Sigmoid colon (tissue), 7 donors: ENCODE results near the gene GDF10. TPM values are rescaled to one million over a fixed set of nuclear protein-coding genes. Genes with fewer than 3 reads are reported as not detected.

ENCODE experiments used
- DNase-seq: peaks from one replicate; pipeline ENCODE4 v3.0.0-alpha.2; 2019
- H3K27ac ChIP-seq, 4 donors: fragments of 200-600 bp; sonication (generic); one replicate each; pipeline ENCODE4 v1.5.1; 2016 to 2019; ENCODE audit warnings: mild to moderate bottlenecking in 1 of 4
- H3K27me3 ChIP-seq, 3 donors: fragments of 200-600 bp; sonication (generic); one replicate each; pipeline ENCODE4 v1.5.1; 2019; ENCODE audit warnings: mild to moderate bottlenecking in 1 of 3
- H3K36me3 ChIP-seq, 4 donors: fragments of 200-600 bp; sonication (generic); one replicate each; pipeline ENCODE4 v1.5.1; 2016 to 2019
- H3K4me1 ChIP-seq, 4 donors: fragments of 200-600 bp; sonication (generic); one replicate each; pipeline ENCODE4 v1.5.1; 2017 to 2019
- H3K4me3 ChIP-seq, 4 donors: fragments of 200-600 bp; sonication (generic); one replicate each; pipeline ENCODE4 v1.5.1; 2017 to 2019; ENCODE audit warnings: mild to moderate bottlenecking in 2 of 4, moderate library complexity in 1 of 4
- H3K9me3 ChIP-seq, 4 donors: fragments of 200-600 bp in 3 of 4; sonication (generic) in 3 of 4; one replicate each; pipeline versions ENCODE4 v1.5.1 to v1.6.1; 2013 to 2019
- EP300 ChIP-seq, 4 donors: sonication (generic); formaldehyde crosslinking; IDR thresholded peaks; one replicate each; pipeline ENCODE4 v1.6.1; 2017; ENCODE audit warnings: antibody characterized with exemption in 4 of 4
- POLR2A ChIP-seq, 2 donors: fragments of 450-650 bp; IDR thresholded peaks; one replicate each; pipeline ENCODE4 v1.6.1; 2016; ENCODE audit warnings: antibody characterized with exemption in 2 of 2, mild to moderate bottlenecking in 2 of 2, moderate library complexity in 2 of 2
- POLR2AphosphoS5 ChIP-seq, 4 donors: sonication (generic); formaldehyde crosslinking; IDR thresholded peaks; one replicate each; pipeline ENCODE4 v1.6.1; 2017; ENCODE audit warnings: antibody characterized with exemption in 4 of 4
- WGBS, 2 donors: extraction: QIAGEN DNeasy Blood & Tissue Kit; methylation state at CpG; one replicate each; pipeline ENCODE4 v1.1.7; 2013; 5-methylcytosine and 5-hydroxymethylcytosine counted together
- intact Hi-C: fragments of 100-400 bp; cut with DNase I; formaldehyde crosslinking; loops from one replicate; pipeline ENCODE4 v1.15.1; 2023
- polyA plus RNA-seq, 3 donors: library from polyadenylated mRNA; stranded (reverse); fragments of 200-250 nt; gene quantifications; one replicate each; pipeline ENCODE4 v1.2.3, GENCODE V29; 2013
- total RNA-seq, 4 donors: library from RNA; depleted of rRNA; stranded (reverse); fragments of >200 nt; gene quantifications; one replicate each; pipeline ENCODE4 v1.1.0, GENCODE V29; 2016
- TF ChIP-seq, protein P1 (sequence below), 4 experiments: fragments of 450-650 bp in 3 of 4; fragments of 200-600 bp in 1 of 4; IDR thresholded peaks; one replicate each; pipeline ENCODE4 v1.5.1; 2016 to 2019; ENCODE audit warnings: antibody characterized with exemption in 4 of 4, mild to moderate bottlenecking in 3 of 4, moderate library complexity in 2 of 4
- donor health status: healthy with polysubstance abuse.
- donor health status: Bipolar disorder and iron deficiency.
- donor health status: healthy.

GDF10 gene
- total and polyA plus RNA-seq, 7 donors: 0.67 to 11.9 (median 4.4) TPM; not detected in 2

DNA sequence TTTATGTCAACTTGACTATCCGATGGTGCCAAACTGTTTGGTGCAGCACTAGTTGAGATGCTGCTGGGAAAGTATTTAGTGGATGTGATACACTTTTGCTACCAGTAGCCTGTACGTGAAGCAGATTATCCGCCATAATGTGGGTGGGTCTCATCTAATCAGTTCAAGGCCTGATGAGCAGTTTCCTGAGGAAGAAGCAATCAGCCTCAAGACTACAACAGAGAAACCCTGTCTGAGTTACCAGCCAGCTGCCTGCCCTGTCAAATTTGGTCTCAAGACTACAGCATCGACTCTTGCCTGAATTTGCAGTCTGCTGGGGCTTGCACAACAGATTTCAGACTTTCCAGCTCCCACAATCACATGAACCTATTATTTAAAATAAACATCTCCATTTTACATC, 37.3 kb downstream of the GDF10 start:
- Histone ChIP-seq H3K4me1 (peaks cover 0 to 6% (median 2%) of the 10 kb centered on the region in 4 donors), H3K27ac (no peak overlapping the region), H3K36me3 (no peaks in the 10 kb centered on the region), H3K4me3 (no peak overlapping the region), H3K27me3 (peaks cover 0 to 7% (median 0%) of the 10 kb centered on the region in 3 donors), H3K9me3 (no peaks in the 10 kb centered on the region)
- no peak for DNase-seq
- intact Hi-C loops: no loop called here
- 80 to 89% methylated on average over 4 of the region's 4 CpGs for WGBS, 2 donors
- TF ChIP-seq, protein P1, sequence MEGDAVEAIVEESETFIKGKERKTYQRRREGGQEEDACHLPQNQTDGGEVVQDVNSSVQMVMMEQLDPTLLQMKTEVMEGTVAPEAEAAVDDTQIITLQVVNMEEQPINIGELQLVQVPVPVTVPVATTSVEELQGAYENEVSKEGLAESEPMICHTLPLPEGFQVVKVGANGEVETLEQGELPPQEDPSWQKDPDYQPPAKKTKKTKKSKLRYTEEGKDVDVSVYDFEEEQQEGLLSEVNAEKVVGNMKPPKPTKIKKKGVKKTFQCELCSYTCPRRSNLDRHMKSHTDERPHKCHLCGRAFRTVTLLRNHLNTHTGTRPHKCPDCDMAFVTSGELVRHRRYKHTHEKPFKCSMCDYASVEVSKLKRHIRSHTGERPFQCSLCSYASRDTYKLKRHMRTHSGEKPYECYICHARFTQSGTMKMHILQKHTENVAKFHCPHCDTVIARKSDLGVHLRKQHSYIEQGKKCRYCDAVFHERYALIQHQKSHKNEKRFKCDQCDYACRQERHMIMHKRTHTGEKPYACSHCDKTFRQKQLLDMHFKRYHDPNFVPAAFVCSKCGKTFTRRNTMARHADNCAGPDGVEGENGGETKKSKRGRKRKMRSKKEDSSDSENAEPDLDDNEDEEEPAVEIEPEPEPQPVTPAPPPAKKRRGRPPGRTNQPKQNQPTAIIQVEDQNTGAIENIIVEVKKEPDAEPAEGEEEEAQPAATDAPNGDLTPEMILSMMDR (IDR thresholded peaks at IDR 0.05): no peak
- no peak for TF ChIP-seq POLR2A (IDR thresholded peaks at IDR 0.05)
- TF ChIP-seq EP300 (IDR thresholded peaks at IDR 0.05): no peak
- TF ChIP-seq POLR2AphosphoS5 (IDR thresholded peaks at IDR 0.05): no peak

DNA sequence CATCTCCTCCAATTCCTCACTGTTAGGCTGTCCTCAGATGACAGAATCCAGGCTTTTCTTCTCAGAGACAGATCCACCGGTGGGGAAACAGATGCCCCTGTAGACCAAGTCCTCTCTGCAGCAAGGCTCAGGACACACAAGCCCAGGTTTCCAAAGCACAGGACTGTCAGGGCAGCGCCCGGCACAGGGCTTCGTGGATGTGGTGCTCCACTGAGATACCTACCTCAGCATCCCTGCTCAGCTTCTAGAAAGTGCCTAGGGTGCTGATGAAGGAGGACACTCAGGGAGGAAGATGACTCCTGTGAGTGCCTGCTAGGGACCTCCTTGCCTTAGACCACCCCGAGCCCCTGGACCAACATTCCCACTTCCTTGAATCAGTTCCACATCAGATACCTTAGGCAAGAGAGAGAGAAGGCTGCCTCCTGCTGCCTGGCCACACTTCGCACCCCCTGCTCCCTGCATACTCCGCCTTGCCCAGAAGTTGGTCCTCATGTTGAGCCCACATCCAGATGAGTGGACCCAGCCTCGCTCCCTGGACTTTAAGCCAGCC, 39.3 kb downstream of the GDF10 start:
- H3K9me3 ChIP-seq: no peaks in the 10 kb centered on the region
- WGBS, 2 donors: 89 to 95% methylated on average over 8 of the region's 8 CpGs
- peaks cover 0 to 6% (median 2%) of the 10 kb centered on the region in 4 donors for H3K4me1 ChIP-seq
- DNase-seq: no peak
- no peak overlapping the region for H3K4me3 ChIP-seq
- intact Hi-C loops: no loop called here
- no peaks in the 10 kb centered on the region for H3K36me3 ChIP-seq
- peaks cover 0 to 7% (median 0%) of the 10 kb centered on the region in 3 donors for H3K27me3 ChIP-seq
- H3K27ac ChIP-seq: no peak overlapping the region
- TF ChIP-seq POLR2A (IDR thresholded peaks at IDR 0.05) (no peak), EP300 (IDR thresholded peaks at IDR 0.05) (no peak), POLR2AphosphoS5 (IDR thresholded peaks at IDR 0.05) (no peak)
- TF ChIP-seq, protein P1 (IDR thresholded peaks at IDR 0.05): no peak

DNA sequence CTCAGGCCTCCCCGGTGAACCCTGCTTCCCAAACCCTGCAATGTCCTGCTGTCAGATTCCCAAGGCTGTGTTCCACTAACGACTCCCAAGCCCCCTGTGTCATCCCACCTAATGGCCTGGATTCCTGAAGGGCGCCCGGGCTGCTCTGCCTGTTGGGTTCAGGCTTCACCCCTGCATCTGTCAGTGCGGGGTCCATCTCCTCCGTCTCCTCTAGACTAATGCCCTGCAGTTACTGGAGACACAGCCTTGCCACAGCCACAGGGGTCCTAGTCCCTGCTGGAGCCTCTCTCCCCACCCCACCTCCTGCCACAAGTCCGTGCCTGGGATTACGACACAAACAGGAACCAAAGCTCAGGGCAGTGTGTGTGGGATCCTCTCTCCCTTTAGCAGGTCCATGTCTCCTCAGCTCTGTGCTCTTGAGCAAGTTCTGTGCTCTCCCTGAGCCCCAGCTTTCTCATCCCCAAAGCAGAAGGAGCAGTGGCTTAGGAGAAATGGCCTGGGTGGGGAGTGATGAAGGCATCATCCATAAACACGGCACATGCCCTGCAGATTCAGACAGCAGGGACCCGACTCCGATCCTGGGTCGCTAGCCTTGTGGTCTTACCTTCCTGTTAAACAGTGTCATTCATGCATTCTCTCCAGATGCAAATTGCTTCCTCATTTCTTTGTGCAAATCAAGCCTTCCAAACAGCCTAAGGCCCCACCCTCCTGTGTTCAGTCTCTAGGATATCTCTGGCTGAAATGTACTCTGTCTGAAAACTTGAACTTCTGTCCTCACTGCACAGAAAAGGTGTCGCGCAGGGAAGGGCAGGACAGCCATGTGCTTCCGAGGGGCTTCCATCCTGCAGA, 40.0 kb downstream of the GDF10 start:
- intact Hi-C loops: no loop called here
- TF ChIP-seq, protein P1 (IDR thresholded peaks at IDR 0.05): no peak
- no peak for TF ChIP-seq POLR2AphosphoS5 (IDR thresholded peaks at IDR 0.05)
- TF ChIP-seq EP300 (IDR thresholded peaks at IDR 0.05): no peak
- no peak for TF ChIP-seq POLR2A (IDR thresholded peaks at IDR 0.05)
- 52 to 68% methylated on average over 15 of the region's 15 CpGs for WGBS, 2 donors
- Histone ChIP-seq H3K4me3 (no peak overlapping the region), H3K36me3 (no peaks in the 10 kb centered on the region), H3K9me3 (no peaks in the 10 kb centered on the region), H3K27ac (no peak overlapping the region), H3K4me1 (peaks cover 0 to 6% (median 2%) of the 10 kb centered on the region in 4 donors), H3K27me3 (peaks cover 0 to 7% (median 0%) of the 10 kb centered on the region in 3 donors)
- peak; percentile 22 for DNase-seq

DNA sequence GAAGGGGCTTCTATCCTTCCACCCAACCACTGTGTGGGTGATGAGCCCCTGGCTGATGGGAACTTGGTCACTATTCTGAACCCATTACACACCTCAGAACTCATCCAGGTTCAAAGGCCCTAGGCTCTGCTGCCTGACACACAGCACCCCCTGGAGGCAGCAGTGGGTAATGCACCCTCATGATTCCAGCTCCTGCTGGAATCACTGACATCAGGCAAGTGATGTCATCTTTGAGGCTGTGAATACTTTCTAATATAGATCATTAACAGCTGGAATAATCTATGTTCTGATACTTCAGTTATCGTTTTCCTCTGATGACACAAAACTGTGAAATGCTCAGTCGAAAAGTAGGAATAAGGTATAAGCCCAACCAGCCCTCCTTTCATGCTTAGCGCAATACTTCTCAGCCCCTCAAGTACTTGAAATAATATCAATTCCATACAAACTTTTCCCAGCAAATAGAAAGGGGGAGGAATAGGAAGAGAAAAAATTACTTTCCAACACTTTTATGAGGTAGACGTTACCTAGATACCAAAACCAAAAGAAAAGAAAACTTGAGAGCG, 40.7 kb downstream of the GDF10 start:
- WGBS, 2 donors: 60 to 75% methylated on average over 5 of the region's 5 CpGs
- no peaks in the 10 kb centered on the region for H3K9me3 ChIP-seq
- TF ChIP-seq, protein P1 (IDR thresholded peaks at IDR 0.05): peak in 3 of 4 experiments; percentile 78 to 89 (median 80)
- TF ChIP-seq POLR2A (IDR thresholded peaks at IDR 0.05) (no peak), EP300 (IDR thresholded peaks at IDR 0.05) (no peak), POLR2AphosphoS5 (IDR thresholded peaks at IDR 0.05) (no peak)

More for the DNA sequence above, 40.7 kb downstream of the GDF10 start:
- Histone ChIP-seq H3K4me3 (no peak overlapping the region), H3K36me3 (no peaks in the 10 kb centered on the region), H3K27me3 (peaks cover 0 to 7% (median 0%) of the 10 kb centered on the region in 3 donors), H3K27ac (no peak overlapping the region), H3K4me1 (peaks cover 0 to 6% (median 2%) of the 10 kb centered on the region in 4 donors)
- no peak for DNase-seq
- intact Hi-C loops: no loop called here
